Fibroblast of skin of left quadriceps (primary cell): ENCODE data around the gene IGF2R.
"Not testable (repeated sequence)": the region's sequence is repeated elsewhere in the genome, so short reads cannot be mapped to it uniquely, and the experiment has no call there.

Experiments used
- DNase-seq, 2 experiments: peaks; one replicate each; pipeline ENCODE4 v3.0.0-alpha.2; 2013; ENCODE audit warnings: low read depth in 2 of 2

The IGF2R gene

DNA sequence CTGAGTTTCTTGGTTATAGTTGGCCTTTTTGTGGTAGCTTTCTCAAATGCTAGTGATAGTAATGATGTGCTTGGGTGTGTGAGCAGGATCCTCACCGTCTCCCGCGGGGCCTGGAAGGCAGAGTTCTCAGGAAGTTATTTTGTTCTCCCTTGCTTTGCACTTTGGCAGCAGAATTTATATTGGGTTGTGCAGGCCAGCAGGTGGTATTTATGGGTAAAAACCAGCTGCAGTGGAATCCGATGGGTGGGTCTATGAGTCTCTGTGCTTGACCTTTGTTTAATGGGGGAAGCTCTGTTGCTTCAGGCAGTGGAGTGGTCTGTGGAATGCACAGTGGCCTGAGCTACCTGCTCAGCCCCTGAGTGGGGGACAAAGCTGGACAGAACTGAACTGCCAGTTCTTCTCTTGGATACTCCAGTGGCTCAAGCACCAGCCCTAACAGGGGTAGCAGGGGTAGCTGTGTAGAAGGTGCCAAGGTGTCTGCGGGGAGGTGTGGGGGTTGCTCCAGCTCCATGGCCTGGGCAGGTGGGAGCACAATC lies 27.3 kb downstream of the IGF2R start:
- no peak for DNase-seq

DNA sequence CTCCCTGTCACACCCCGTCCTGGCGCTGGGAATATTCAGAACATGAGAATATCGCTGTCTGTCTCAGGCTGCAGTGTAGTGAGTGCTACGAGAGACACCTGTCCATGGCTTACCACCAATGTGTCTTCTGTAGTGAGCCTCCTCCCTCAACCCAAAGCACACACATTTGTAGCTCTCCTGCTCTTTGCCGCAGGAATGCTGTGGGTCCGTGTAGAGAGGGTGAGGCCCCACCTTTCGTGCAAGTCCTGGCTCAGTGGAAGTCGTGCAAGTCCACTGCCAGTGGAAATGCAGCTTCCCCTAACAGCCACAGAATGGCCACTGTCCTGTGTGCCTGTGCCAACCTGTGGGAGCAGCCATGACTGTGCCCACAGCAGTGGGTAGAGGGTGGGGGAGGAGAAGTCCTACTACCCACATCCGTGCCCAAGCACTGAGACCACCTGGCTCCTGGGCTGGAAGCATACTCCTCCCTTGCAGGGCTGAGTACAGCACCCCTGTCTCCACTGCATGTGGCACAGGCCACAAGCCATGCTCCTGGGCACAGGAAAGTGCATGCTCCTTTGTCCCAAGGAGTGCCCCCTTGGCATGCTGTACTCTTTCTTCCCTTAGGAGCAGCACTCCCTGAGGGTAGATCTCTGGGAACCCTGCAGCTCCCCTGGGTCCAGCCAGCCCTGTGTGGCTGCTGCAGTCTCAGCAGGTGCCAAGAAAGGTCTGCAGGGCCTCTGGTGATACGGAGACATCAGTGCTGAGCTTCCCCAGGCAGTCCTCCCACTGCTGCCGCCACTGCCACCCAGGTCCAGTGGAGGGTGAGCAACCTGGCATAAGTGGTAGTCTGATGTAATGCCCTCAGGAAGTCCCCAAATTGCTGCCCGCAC lies 28.0 kb downstream of the IGF2R start:
- DNase-seq = no peak

DNA sequence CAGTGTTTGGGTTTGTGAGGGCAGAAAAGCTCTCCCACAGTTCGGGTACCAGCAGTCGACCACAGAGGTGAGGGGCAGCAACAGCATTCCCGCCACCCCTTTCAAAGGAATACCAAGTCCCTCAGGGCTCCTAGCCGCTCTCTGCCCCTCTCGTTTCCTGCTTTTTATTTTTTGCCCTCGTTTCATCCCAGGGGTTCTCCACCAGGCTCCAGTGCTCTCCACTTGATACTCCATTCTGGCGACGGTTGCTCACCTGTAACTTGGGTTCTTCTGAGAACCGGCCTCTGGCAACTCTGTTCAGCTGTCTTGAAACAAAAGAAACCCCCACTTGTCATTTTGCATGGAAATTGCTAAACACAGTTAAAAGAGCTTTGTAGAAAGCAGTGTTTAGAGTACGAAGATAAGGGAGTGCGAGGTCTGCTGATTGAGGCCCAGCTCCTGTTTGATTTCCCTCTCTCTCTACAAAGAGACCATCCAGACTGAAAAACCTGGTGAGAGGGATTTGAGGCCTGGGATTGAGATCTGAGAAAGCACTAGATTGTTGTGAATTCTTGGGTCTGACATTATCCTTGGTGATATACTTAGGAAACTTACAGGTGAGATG lies 28.7 kb downstream of the IGF2R start:
- no peak for DNase-seq

DNA sequence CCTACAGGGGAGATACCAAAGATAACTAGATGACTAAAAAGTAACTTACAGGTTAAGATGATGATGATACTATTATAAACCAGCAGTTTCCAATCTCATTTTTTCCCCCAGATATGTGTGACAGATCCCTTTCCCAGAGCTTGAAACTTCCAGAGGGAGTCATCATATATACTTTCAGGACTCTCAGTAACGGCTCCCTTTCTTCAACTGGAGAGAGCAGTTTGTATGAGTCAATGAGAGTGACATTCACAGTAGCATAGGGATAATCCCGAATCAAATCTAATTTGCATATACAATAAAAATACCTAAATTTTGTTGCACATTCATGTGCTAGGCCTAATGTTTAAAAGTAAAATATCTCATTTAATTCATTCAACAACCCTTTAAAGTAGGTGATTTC lies 29.7 kb downstream of the IGF2R start:
- DNase-seq = no peak

DNA sequence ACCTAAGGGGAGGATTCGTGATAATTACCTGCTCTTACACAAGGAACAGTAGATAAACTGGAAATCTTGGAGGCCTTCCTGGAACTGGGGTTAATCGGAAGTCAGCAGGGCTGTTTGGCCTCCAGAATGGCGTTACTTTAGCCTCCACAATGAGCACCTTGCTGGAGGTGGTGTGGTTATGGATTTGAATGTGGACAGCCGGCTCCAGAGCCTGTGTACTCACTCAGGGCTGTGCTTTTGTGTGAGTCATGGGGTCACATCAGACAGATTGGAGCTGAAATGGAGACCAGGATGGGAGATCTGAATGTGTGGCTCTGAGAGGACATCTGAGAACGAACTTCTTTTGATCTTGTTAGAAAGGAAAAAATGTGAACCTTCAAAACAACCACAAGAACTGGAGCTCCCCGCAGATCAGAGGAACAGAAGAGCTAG lies 30.4 kb downstream of the IGF2R start:
- no peak for DNase-seq

DNA sequence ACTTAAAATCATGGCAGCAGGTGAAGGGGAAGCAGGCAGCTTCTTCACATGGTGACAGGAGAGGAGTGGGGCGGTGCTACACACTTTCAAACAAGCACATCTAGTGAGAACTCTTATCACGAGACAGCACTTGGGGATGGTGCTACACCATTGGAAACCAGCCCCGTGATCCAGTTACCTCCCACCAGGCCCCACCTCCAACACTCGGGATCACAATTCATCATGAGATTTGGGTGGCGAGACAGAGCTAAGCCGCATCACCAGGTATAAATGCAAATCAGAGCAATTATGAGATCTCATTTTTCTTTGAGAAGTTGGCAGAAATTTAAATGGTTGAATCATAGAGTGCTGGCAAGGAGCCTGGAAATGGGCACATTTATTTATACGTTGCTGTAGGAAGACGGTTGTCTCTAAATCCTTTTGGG lies 31.4 kb downstream of the IGF2R start:
- no peak for DNase-seq

DNA sequence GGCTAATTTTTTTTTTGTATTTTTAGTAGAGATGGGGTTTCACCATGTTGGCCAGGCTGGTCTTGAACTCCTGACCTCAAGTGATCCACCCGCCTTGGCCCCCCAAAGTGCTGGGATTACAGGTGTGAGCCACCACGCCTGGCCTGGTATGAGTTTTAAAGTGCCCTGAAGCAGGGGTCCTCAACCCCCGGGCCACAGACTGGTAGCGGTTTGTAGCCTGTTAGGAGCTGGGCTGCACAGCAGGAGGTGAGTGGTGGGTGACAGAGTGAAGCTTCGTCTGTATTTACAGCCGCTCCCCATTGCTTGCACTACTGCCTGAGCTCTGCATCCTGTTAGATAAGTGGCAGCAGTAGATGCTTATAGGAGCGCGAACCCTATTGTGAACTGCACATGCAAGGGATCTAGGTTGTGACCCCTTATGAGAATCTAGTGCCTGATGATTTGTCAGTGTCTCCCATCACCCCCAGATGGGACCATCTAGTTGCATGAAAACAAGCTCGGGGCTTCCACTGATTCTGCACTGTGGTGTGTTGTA lies 32.1 kb downstream of the IGF2R start:
- not testable (repeated sequence) for DNase-seq

DNA sequence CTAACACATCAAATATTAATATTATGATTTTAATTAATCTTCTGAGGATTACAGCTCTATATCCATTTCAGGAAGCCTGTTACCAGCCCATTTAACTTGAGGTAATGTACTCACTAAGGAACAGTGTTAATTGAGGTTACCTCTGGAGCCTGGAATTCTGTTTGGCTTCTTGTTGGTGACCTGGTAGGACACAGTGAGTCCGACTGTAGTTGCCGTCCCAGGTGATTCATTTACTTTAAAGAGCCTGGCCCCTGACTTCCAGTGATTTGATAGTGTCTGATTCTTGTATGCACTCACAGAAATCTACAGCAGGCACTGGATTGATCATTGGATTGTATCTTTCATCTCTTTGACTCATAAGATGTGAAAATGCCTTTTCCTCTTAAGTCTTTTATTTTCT lies 34.0 kb downstream of the IGF2R start:
- no peak for DNase-seq

DNA sequence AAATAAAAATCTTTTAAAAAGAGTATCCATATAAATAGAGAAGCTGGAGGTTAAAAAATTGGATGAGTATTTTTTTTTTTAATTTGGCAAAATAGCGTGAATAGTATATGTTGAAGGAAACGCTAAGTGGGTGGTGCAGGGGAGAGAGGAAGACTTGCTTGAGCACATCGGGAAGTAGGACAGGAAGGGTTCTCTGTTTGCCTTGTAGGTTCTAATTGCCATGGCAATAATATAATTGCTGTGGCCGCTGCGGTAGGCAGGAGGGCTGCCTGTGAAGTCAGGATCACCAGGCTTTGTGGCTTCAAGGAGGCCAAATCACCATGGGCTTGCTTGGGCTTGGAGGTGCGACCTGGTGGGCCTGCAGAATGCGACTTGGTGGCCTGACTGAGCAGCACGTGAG lies 35.1 kb downstream of the IGF2R start:
- no peak for DNase-seq

DNA sequence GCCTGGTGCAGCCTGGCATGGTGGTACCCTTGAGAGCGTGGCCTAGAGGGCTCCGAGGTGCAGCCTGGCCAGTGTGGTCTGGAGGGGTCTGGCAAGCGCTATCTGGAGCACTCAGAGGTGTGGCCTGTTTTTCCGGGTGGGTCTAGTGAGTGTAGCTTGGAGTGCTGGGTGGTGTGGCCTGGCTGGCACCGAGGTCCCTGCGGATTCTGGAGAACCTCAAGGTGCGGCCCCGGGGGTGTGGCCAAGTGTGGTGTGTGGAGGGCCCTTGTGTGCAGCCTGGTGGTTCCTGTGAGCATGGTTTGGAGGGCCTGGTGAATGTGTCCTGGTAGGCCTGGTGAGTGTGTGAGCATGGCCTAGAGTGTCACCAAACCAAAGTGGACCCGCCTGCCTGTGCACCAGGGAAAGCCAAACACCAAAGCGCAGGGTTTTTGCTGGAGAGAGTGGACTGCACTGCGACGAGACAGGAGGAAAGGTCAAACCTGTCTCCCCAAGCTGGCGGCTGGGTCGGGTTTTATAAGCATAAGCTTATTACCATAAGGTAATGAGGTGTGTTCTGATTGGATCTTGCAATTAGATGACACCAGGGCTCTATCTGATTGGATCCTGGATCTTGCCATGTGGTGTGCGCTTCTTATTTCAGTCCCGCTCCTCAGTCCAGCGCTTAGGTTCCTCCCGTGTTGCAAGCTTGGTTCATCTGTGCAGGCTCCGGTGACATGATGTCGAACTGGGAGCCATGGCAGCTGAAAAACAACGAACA lies 35.7 kb downstream of the IGF2R start:
- no peak for DNase-seq

DNA sequence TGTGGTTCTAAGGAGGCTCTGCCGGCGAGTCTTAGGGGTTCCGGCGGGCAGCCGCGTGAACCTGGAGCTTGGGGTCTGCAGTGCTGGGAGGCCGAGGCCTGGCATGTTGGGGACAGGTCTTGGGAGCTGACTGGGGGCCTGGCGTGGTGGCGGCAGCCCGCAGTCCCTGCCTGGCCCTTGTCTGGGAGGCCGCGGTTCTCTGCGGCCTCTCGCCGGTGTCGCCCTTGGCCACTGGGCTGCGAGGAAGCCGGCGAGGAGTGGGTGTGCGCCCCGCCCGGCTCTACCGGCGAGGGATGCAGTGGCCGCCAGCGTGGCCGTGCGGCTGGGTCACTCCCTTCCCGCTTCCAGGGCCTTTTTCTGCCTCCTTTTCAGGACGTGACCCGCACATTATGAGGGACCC lies 36.3 kb downstream of the IGF2R start:
- no peak for DNase-seq

DNA sequence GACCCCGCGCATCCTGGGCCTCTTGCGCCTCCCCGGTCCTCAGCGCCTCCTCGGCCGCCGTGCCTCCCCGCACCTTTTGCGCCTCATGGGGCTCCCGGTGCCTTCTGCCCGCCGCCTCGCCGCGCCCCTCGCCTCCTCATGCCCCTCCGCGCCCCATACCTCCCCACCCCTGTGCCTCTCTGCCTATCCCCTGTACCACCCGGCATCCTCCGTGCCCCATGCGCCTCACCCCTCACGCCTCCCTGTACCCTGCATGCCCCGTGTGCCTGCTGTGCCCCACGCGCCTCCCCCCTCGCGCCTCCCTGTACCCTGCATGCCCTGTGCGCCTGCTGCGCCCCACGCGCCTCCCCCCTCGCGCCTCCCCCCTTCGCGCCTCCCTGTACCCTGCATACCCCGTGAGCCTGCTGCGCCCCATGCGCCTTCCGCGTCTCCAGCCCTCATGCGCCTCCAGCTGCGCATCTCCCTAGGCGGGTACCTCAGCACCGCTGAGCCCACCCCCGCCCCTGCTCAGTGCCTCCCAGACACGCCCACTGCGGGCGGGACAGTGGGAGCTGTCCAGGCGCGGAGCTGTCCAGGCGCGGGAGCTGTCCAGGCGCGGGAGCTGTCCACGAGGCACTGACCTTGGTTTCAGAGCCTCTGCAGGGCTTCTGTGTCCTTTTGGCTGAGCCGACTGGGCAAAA lies 37.1 kb downstream of the IGF2R start:
- DNase-seq = no peak

DNA sequence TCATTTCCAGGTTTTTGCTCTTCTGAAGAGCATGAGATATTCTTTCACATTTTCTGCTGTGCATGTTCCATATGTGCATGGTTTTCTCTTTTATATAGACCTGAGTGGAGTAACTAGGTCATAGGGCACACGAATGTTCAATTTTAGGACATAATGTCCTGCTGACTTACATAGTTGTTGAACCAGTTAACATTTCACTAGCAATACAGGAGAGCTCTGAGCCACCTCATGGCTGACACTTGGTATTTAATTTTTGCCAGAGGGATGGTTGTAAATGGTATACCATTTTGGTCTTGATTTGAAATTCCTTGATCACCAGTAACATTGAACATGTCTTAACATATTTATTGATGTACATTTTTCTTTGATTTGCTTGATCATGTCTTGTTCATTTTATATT lies 38.3 kb downstream of the IGF2R start:
- DNase-seq = no peak

DNA sequence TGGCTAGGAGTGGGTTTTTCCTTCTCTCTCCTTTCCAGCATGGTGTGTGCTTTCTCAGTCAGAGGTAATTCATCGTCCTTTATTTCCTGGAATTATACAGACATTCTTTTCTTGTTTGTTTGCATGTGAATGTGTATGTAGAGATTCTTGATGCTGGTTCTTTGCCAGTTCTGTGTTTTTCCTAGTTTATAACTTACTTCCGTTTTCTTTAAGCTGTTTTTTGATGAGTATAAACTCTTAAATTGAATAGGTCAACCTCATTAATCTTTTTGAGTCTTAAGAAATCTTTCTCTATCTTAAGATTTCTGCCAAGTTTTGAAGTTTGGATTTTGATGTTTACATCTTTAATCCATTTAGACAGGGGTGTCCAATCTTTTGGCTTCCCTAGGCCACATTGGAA lies 38.7 kb downstream of the IGF2R start:
- no peak for DNase-seq

DNA sequence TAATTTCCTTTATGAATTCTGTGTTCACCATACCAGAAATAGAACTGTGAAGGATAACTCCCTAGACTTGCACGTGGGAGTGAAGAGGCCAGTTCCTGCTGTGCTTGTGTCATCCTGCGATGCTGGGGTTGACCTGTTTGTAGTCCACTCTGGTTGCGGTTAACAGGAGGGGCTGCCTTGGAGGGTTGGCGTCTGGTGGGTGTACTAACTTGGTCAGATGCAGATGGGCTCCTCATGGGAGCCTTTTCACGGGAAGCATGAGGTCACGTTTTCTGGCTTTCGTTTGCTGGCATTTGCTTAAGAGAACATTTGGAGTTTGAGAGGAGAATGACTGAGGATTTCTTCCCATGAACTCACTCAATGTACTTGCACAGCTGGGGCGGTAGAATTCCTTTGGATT lies 41.2 kb downstream of the IGF2R start:
- peak; percentile 59 to 63 for DNase-seq

DNA sequence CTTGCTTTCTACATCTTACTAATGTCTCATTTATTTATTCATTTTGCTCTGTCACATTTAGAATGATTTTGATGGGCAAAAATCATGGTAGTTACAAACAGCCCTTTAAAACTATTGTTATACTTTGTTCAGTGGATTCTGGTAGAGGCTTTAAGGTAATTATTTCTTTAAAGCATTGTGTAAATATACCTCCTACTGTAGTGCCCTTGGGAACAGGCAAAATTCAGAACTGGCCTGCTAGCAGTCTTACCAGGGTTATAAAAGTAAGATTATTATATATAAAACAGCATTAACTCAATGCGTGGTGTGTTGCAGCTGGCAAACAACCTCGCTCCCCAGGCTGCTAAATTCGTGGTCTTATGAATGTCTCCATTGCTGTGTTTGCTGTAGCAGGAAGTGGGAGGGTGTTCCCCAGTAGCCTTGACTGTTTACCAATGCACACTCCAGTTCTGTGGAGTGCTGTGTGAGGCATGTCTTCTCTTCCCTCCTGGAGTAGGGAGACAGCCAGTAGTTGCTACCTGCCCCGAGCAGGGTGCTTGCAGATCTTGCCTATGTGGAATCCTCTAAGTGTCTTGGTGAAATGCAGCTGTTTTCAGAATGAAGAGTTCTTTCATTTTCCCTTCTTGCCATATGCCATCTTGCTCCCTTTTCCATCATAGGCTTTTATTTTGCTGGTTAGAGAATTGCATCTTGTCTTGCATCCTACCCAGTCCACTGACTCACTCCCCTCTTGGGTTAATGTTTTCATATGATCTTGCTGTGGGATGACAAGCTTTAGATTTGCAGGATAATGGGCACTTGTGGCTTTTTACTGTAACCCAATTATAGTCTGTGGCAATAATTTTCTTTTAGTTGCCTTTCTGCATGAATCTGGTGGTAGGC lies 45.3 kb downstream of the IGF2R start:
- no peak for DNase-seq

DNA sequence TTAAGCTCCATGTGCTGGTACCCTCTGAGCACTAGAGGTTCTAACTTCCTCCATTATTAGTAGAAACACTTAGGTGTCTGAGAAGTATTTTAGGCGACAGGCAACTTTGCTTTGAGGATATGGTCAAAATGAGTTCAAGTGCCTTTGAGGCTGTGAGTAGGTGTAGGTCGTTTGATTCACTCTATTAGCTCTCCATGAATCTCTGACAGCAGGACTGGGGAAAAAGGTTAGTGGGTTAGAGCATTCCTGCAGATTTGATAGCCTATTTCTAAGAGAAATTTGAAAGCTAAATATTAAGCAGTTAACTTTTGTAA lies 45.9 kb downstream of the IGF2R start:
- DNase-seq = no peak

DNA sequence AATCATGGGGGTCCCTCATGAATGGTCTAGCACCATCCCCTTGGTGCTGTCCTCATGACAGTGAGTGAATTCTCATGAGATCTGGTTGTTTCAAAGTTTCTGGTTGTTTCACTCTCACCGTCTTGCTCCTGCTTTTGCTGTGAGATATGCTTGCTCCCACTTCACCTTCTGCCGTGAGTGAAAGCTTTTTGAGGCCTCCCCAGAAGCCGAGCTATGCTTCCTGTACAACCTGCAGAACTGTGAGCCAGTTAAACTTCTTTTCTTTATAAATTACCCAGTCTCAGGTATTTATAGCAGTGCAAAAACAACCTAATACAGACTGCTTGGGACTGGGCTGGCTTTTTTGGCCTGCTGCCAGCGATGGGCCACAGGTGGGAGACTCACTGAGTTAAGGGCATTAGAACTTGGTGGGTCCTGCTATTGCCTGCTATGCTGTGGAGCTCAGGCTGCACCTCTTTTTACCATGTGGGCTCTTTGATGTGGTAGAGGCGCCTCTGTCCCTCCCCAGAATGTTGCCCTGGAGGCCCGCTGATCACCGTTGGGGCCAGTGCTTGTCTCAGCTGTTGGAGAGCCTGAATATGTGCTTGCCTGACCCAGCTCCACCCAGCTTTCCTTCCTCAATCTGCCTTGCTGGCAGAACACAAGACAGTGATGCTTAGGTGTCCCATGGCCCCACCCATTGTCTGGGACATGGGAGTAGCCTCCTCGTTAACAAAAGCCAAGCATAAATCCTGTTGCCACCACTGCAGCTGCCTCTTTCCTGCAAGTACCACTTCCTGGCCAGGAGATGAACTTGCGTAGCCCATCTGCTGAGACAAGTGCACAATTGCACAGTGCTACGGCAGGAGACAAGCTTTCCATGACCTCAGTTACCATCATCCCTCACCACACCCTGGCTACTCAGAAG lies 47.1 kb downstream of the IGF2R start:
- DNase-seq = no peak

DNA sequence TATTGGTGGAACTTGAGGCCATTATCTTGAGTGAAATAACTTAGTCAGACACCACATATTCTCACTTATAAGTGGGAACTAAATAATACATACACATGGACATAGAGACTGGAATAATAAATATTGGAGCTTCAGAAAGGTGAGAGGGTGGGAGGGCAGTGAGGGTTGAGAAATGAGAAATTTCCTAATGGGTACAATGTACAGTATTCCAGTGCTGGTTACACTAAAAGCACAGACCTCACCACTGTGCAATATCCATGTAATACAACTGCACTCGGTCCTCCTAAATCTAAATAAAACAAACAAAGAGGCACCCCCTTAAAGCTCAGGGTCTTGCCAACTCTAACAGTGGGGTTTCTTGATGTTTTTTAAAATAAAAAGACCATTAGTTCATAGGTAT lies 53.2 kb downstream of the IGF2R start:
- no peak for DNase-seq

DNA sequence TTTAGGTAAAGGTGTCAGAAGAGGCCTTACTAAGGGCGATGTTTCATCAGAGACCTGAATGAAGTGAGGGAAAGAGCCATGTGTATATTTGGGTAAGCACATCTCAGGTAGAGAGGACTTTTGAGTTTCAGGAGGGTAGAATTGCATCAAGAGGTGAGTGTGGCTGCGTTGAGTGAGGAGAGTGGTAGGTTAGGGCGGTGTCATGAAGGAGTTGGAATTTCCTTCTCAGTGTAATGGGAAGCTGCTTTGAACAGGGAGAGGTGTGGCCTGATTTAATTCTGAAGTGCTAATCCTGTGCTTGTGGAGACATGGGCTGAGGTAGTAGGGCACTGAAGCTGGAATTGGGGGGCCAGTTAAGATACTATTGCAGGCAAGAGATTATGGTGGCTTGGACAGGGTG lies 53.9 kb downstream of the IGF2R start:
- DNase-seq = no peak
